GM12801 (cell line): ENCODE results near the gene CDH6.

ENCODE experiments used
- TF ChIP-seq, protein P1 (sequence below): IDR thresholded peaks from one replicate; pipeline ENCODE4 v1.5.1; 2011; ENCODE audit warnings: control low read depth; ENCODE audit not compliant: insufficient read length; ENCODE audit errors: extremely low read depth

CDH6 gene

DNA sequence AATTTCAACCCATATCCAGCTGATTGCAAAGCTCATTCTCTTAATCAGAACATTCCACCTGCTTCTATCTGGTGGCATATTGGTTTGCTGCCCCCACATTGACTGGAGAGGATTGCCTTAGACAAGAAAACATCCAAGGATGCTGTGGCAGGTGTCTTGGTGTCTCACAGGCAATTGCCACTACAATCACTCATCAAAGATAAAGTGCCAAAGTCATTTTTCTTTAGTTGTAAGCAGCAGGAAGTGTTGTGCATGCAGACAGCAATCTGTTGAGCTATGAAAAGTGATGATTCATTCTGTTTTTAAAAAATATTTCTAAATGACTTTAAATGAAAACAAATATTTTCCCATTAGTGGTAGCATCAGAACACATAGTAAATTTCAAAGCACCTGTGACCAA is 53.9 kb downstream of the CDH6 start:
- TF ChIP-seq, protein P1, sequence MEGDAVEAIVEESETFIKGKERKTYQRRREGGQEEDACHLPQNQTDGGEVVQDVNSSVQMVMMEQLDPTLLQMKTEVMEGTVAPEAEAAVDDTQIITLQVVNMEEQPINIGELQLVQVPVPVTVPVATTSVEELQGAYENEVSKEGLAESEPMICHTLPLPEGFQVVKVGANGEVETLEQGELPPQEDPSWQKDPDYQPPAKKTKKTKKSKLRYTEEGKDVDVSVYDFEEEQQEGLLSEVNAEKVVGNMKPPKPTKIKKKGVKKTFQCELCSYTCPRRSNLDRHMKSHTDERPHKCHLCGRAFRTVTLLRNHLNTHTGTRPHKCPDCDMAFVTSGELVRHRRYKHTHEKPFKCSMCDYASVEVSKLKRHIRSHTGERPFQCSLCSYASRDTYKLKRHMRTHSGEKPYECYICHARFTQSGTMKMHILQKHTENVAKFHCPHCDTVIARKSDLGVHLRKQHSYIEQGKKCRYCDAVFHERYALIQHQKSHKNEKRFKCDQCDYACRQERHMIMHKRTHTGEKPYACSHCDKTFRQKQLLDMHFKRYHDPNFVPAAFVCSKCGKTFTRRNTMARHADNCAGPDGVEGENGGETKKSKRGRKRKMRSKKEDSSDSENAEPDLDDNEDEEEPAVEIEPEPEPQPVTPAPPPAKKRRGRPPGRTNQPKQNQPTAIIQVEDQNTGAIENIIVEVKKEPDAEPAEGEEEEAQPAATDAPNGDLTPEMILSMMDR = no peak

DNA sequence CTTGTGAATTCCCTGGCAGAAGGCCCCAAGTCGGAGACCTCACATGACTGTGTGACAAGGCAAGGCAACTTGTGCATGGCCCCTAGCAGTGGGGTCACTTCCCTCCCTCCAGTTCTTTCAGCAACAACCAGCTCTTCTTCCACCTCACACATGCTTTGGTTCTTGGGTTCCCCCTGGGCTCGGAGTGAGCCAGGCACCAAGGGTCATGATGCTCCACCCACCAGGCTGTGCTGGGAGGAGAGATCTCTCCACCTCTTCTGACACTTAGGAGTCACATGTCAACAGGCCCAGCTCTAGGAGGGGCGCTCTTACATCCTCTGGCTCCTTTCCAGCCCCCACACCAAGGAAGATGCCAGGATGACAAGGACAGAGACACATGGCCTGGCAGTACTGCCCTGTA is 56.7 kb downstream of the CDH6 start:
- TF ChIP-seq, protein P1 = no peak

DNA sequence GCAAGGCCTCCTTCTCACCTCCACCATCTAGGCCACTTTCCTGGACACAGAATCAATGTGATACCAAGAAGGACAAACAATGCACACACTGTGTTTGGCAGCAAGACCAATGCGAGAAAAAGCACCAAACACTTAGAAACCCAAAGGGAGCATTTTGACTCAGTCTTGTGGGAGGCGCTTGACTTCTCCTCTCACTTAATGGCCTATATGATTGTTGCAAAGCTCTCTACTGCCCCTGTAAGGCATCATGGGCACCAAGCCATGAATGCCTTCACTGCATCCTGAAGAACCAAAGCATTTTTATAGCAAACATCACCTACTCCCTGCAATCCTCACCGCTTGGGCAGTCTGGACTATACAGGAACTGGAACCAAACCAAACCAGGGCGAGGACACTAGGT is 57.5 kb downstream of the CDH6 start:
- TF ChIP-seq, protein P1 = no peak

DNA sequence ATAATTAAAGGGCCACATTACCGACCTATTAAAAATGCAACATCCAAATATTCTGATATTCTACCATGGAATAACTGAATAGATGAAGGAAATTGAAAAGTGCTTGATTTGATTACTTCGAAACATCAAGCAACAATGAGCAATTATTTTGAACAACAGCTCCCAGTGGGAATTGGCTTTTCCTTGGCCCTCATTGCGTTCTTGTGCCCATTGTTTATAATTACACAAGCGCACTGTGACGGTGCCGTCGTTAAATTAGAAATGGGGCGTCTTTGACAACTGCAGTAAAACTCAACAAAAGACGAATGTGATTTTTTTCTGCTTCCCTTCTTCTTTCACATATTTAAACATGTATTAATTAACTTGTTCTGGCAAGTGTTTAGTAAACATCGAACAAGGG is 61.6 kb downstream of the CDH6 start:
- TF ChIP-seq, protein P1 = no peak

DNA sequence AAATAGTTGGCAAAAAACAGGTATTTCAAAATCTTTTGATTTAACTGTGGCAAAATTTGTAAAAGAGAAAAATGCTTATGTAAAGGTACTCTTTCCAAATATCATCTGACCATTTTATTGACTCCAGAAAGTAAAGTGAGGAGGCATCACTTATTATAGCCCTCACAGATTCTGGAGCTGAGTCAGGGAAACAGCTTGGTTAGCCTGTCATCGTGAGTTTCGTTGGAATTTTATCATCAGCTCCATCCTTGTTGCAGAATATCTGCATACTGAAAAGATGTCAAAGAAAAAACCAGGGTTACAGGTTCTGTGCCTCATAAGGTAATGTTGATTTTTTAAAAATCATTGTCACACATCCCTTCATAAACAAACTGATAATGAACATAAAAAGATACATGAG is 74.8 kb downstream of the CDH6 start:
- TF ChIP-seq, protein P1 = no peak

DNA sequence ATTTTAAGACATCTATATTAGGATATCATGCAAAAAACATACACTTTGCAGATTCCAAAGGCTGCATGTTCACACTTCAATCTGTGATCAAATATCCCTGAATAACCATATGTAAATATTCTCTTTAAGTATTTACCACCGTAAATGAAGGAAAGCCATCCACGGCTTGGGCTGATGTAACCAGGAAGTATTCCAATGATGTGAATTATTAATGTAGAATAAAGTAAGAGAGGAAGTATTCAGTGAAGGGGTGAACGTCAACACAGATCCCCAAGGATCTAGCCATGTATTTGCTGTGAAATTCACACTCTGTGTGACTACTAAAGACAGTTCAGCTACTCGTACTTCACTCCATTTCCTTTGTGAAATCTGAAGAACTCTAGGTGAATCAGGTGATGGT is 75.2 kb downstream of the CDH6 start:
- TF ChIP-seq, protein P1 = no peak

DNA sequence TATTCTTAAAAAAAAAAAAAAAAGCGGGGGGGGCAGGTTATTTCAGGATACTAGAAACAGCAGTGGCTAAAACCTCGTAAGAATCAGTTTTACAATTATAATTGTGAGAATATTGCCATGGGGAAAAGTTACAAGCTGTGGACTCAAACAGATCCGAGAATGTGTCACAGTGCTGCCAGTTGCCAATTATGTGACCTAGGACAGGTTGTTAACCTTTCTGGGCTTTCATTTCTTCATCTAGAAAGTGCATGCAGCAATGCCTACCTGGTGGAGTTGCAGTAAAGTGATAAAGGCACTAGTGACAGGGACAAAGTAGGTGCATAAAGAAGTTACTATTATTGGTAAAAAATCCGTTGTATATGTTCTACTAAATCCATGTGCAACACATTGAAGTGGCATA is 75.8 kb downstream of the CDH6 start:
- TF ChIP-seq, protein P1 = no peak

DNA sequence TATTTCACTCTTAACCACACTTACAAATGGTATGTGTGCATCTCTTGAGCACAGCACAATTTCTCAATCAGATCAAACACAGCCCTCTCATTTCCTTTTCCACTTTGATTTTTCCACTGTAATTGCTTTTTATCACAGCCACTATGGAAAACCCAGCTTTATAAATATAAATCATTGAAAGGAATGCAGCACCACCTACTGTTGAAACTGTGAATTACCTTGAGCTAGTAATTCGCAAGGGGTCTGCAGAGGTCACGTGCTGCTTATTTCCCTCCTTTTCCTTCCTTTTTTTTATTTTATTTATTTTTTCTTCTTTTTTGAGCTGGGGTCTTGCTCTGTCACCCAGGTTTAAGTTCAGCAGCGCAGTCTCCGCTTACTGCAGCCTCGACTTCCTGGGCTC is 76.9 kb downstream of the CDH6 start:
- TF ChIP-seq, protein P1 = no peak
